ENCODE data around the gene CLHC1.

The CLHC1 gene

GRCh38 chr2:55141572-55142413, 90.3 kb downstream of the CLHC1 start:
- H3K4me3 ChIP-seq (ENCODE audit: low read depth, low read length) = no peak overlapping the region
- peak; percentile 65 for DNase-seq (ENCODE audit: low read depth)
- no peak for TF ChIP-seq CTCF (conservative IDR thresholded peaks at IDR 0.05; ENCODE audit: low read depth, low read length)

GRCh38 chr2:55140316-55141219, 91.5 kb downstream of the CLHC1 start:
- no peak for DNase-seq (ENCODE audit: low read depth)
- no peak overlapping the region for H3K4me3 ChIP-seq (ENCODE audit: low read depth, low read length)
- no peak for TF ChIP-seq CTCF (conservative IDR thresholded peaks at IDR 0.05; ENCODE audit: low read depth, low read length)

- no peak for DNase-seq (ENCODE audit: low read depth)
- no peak overlapping the region for H3K4me3 ChIP-seq (ENCODE audit: low read depth, low read length)
- TF ChIP-seq CTCF (conservative IDR thresholded peaks at IDR 0.05; ENCODE audit: low read depth, low read length) = no peak
Observed at GRCh38 chr2:55139305-55139704, 92.8 kb downstream of the CLHC1 start.

- H3K4me3 ChIP-seq (ENCODE audit: low read depth, low read length) = no peak overlapping the region
- DNase-seq (ENCODE audit: low read depth) = no peak
- no peak for TF ChIP-seq CTCF (conservative IDR thresholded peaks at IDR 0.05; ENCODE audit: low read depth, low read length)
Observed at GRCh38 chr2:55138882-55139229, 93.2 kb downstream of the CLHC1 start.

GRCh38 chr2:55138014-55138881, 93.8 kb downstream of the CLHC1 start:
- DNase-seq (ENCODE audit: low read depth) = no peak
- no peak overlapping the region for H3K4me3 ChIP-seq (ENCODE audit: low read depth, low read length)
- no peak for TF ChIP-seq CTCF (conservative IDR thresholded peaks at IDR 0.05; ENCODE audit: low read depth, low read length)

- no peak for TF ChIP-seq CTCF (conservative IDR thresholded peaks at IDR 0.05; ENCODE audit: low read depth, low read length)
- no peak overlapping the region for H3K4me3 ChIP-seq (ENCODE audit: low read depth, low read length)
- no peak for DNase-seq (ENCODE audit: low read depth)
Observed at GRCh38 chr2:55137024-55137958, 94.8 kb downstream of the CLHC1 start.

Measured in choroid plexus epithelial cell (primary cell).